ENCODE results near the gene RNF222. TPM values are rescaled to one million over a fixed set of nuclear protein-coding genes. Genes with fewer than 3 reads are reported as not detected.

RNF222 gene
- total and polyA plus RNA-seq, 10 of the 15 experiments (the other 5 are each of a cell fraction or from before 2014, with no cell fraction given): not detected

GRCh38 chr17:8418471-8418870 is 20.8 kb upstream of the RNF222 start:
- in situ Hi-C loops (cut with MboI) (loop anchor here (10.0 kb wide), 1 partner anchor 596 kb away; no protein-coding TSS in a partner anchor), intact Hi-C loops (cut with micrococcal nuclease; ENCODE audit: unreplicated experiment) (loop anchor here (10.0 kb wide), 1 partner anchor 476 kb away; no protein-coding TSS in a partner anchor)
- Histone ChIP-seq H3K9me3 (replicated peaks; ENCODE audit: control insufficient read depth, insufficient read depth, low read length) (no peaks in the 10 kb centered on the region), H3K9ac (ENCODE audit: control insufficient read depth, insufficient read depth, low read length) (no peak overlapping the region), H3K4me3 (no peak overlapping the region), H3K27ac (ENCODE audit: control insufficient read depth, insufficient read depth) (no peak overlapping the region), H3K79me2 (ENCODE audit: control insufficient read depth, insufficient read depth, low read length) (no peaks in the 10 kb centered on the region), H3K27me3 (replicated peaks in 1 of 2; ENCODE audit: control insufficient read depth in 2 of 2, insufficient read depth in 2 of 2, low read length in 1 of 2) (peaks cover 2 to 3% of the 10 kb centered on the region in 2 experiments; a peak in 3 of 4 replicates), H2AFZ (ENCODE audit: control insufficient read depth, low read depth, low read length) (no peak overlapping the region), H4K20me1 (ENCODE audit: control insufficient read depth, insufficient read depth) (no peaks in the 10 kb centered on the region), H3K4me1 (ENCODE audit: control insufficient read depth, insufficient read depth, low read length) (no peaks in the 10 kb centered on the region), H3K4me2 (ENCODE audit: control insufficient read depth, insufficient read depth) (no peak overlapping the region), H3K36me3 (ENCODE audit: control insufficient read depth in 2 of 2, insufficient read depth in 2 of 2, low read length in 1 of 2) (no peaks in the 10 kb centered on the region)
- no peak for DNase-seq (ENCODE audit: low read depth, low spot score)
- FAIRE-seq: no peak
- no peak for ATAC-seq
- ChIA-PET POLR2A (no interaction called here), RAD21 (ENCODE audit: unreplicated experiment) (no interaction called here), SMC1A (ENCODE audit: uncharacterized antibody, unreplicated experiment) (no interaction called here), CTCF (interaction anchor here (0.7 kb wide), 1 partner anchor 35 kb away, joined by 5 read pairs; no protein-coding TSS in a partner anchor)
- no peak for TF ChIP-seq TARDBP (IDR thresholded peaks at IDR 0.05; ENCODE audit: borderline replicate concordance)
- TF ChIP-seq SIN3A (IDR thresholded peaks at IDR 0.05; ENCODE audit: low read depth, low read length): no peak
- TF ChIP-seq NBN (IDR thresholded peaks at IDR 0.05): no peak
- no peak for TF ChIP-seq BRCA1 (IDR thresholded peaks at IDR 0.05; ENCODE audit: low read depth, low read length)
- BruUV-seq (replicated peaks): no TSS peak
- 0% methylated on average over 1 of the region's 1 CpG for WGBS (ENCODE audit: insufficient coverage, insufficient replicate concordance, low lambda C conversion rate, missing lambda C conversion rate)

GRCh38 chr17:8417806-8418205 is 20.2 kb upstream of the RNF222 start:
- Histone ChIP-seq H3K27me3 (replicated peaks in 1 of 2; ENCODE audit: control insufficient read depth in 2 of 2, insufficient read depth in 2 of 2, low read length in 1 of 2) (peaks cover 2 to 6% of the 10 kb centered on the region in 2 experiments; a peak in 3 of 4 replicates), H3K4me3 (no peak overlapping the region), H4K20me1 (ENCODE audit: control insufficient read depth, insufficient read depth) (no peaks in the 10 kb centered on the region), H2AFZ (ENCODE audit: control insufficient read depth, low read depth, low read length) (no peak overlapping the region), H3K79me2 (ENCODE audit: control insufficient read depth, insufficient read depth, low read length) (no peaks in the 10 kb centered on the region), H3K4me2 (ENCODE audit: control insufficient read depth, insufficient read depth) (no peak overlapping the region), H3K36me3 (ENCODE audit: control insufficient read depth in 2 of 2, insufficient read depth in 2 of 2, low read length in 1 of 2) (no peaks in the 10 kb centered on the region), H3K4me1 (ENCODE audit: control insufficient read depth, insufficient read depth, low read length) (no peaks in the 10 kb centered on the region), H3K27ac (ENCODE audit: control insufficient read depth, insufficient read depth) (no peak overlapping the region), H3K9me3 (replicated peaks; ENCODE audit: control insufficient read depth, insufficient read depth, low read length) (no peaks in the 10 kb centered on the region), H3K9ac (ENCODE audit: control insufficient read depth, insufficient read depth, low read length) (no peak overlapping the region)
- FAIRE-seq: no peak
- in situ Hi-C loops (cut with MboI) (loop anchor here (10.0 kb wide), 1 partner anchor 597 kb away; no protein-coding TSS in a partner anchor), intact Hi-C loops (cut with micrococcal nuclease; ENCODE audit: unreplicated experiment) (loop anchor here (10.0 kb wide), 1 partner anchor 477 kb away; no protein-coding TSS in a partner anchor)
- DNase-seq (ENCODE audit: low read depth, low spot score): no peak
- SMC1A ChIA-PET (ENCODE audit: uncharacterized antibody, unreplicated experiment): no interaction called here
- POLR2A ChIA-PET: no interaction called here
- no TSS peak for BruUV-seq (replicated peaks)
- no peak for ATAC-seq
- RAD21 ChIA-PET (ENCODE audit: unreplicated experiment): no interaction called here
- 64% methylated on average over 4 of the region's 4 CpGs for WGBS (ENCODE audit: insufficient coverage, insufficient replicate concordance, low lambda C conversion rate, missing lambda C conversion rate)
- TF ChIP-seq NR2F1 (conservative IDR thresholded peaks at IDR 0.05) (no peak), ZBTB33 (IDR thresholded peaks at IDR 0.05) (no peak), KAT2A (conservative IDR thresholded peaks at IDR 0.05; ENCODE audit: control insufficient read depth, low read depth, low read length) (no peak), EP300 (IDR thresholded peaks at IDR 0.05; ENCODE audit: borderline replicate concordance in 1 of 2, control insufficient read depth in 1 of 2, low read depth in 2 of 2, low read length in 2 of 2) (no peak), TBL1XR1 (IDR thresholded peaks at IDR 0.05; ENCODE audit: low read depth, low read length) (no peak), FOXM1 (IDR thresholded peaks at IDR 0.05; ENCODE audit: low read depth, low read length) (no peak), IRF3 (IDR thresholded peaks at IDR 0.05) (no peak), WRNIP1 (IDR thresholded peaks at IDR 0.05; ENCODE audit: borderline replicate concordance, low read depth, low read length) (no peak), TCF3 (IDR thresholded peaks at IDR 0.05; ENCODE audit: borderline replicate concordance, insufficient read depth, low read depth, low read length) (no peak), EED (IDR thresholded peaks at IDR 0.05; ENCODE audit: low read depth) (no peak), NR2C1 (IDR thresholded peaks at IDR 0.05) (no peak), POLR2AphosphoS5 (IDR thresholded peaks at IDR 0.05; ENCODE audit: low read length) (no peak), YY1 (IDR thresholded peaks at IDR 0.05; ENCODE audit: low read depth, low read length) (no peak)
- CTCF ChIA-PET: no interaction called here
